DMS53 (cell line): Measurements from ENCODE around the gene ZNF75A.
A peak's percentile ranks its signal among the peaks of the same experiment; 100 is the strongest.
"Not testable (repeated sequence)": the region's sequence is repeated elsewhere in the genome, so short reads cannot be mapped to it uniquely, and the experiment has no call there.

Source experiments
- DNase-seq: peaks from one replicate; lab custom pipeline; 2025; lab: John Stamatoyannopoulos, UW

ZNF75A gene

GRCh38 chr16:3305109-3306068 is at the start of gene ZNF75A, which contains the start of gene TIGD7:
Gene ZNF75A, plus strand, starts transcription at chr16:3305497. Its CDS starts 2,932 bp downstream, at chr16:3308429.
Gene TIGD7, minus strand, starts transcription at chr16:3305430. Its CDS starts 4,816 bp downstream, at chr16:3300614.
- peak; percentile 87 for DNase-seq

GRCh38 chr16:3256146-3256865 is 49.0 kb upstream of the ZNF75A start, which contains the start of gene MEFV:
Gene MEFV, minus strand, starts transcription at chr16:3256633. Its CDS starts 46 bp downstream, at chr16:3256587.
- no peak for DNase-seq

GRCh38 chr16:3256866-3257465 is 48.3 kb upstream of the ZNF75A start:
- DNase-seq = peak; percentile 9

GRCh38 chr16:3259836-3260235 is 45.5 kb upstream of the ZNF75A start:
- DNase-seq = no peak

- DNase-seq = no peak
These were observed 42.8 kb upstream of the ZNF75A start for GRCh38 chr16:3262517-3262916.

GRCh38 chr16:3264137-3265036 is 40.9 kb upstream of the ZNF75A start:
- DNase-seq = peak; percentile 98

GRCh38 chr16:3266873-3267537 is 38.3 kb upstream of the ZNF75A start:
- DNase-seq = peak; percentile 72

- no peak for DNase-seq
These were observed 37.0 kb upstream of the ZNF75A start for GRCh38 chr16:3268294-3268693.

- not testable (repeated sequence) for DNase-seq
These were observed 34.6 kb upstream of the ZNF75A start for GRCh38 chr16:3270718-3271117.

GRCh38 chr16:3271281-3271680 is 34.0 kb upstream of the ZNF75A start:
- not testable (repeated sequence) for DNase-seq

- DNase-seq = no peak
These were observed 30.8 kb upstream of the ZNF75A start for GRCh38 chr16:3274490-3274889.

GRCh38 chr16:3274947-3275346 is 30.4 kb upstream of the ZNF75A start:
- DNase-seq = no peak

- DNase-seq = no peak
These were observed 28.6 kb upstream of the ZNF75A start for GRCh38 chr16:3276679-3277078.

GRCh38 chr16:3281222-3281820 is 24.0 kb upstream of the ZNF75A start:
- no peak for DNase-seq

- peak; percentile 88 for DNase-seq
These were observed 23.1 kb upstream of the ZNF75A start for GRCh38 chr16:3282103-3282729.

GRCh38 chr16:3282730-3283542 is 22.4 kb upstream of the ZNF75A start, which contains the start of gene ZNF263:
Gene ZNF263, plus strand, starts transcription at chr16:3283491. Its CDS starts 328 bp downstream, at chr16:3283819.
- DNase-seq = peak; percentile 98

GRCh38 chr16:3283543-3284447 is 21.5 kb upstream of the ZNF75A start:
- peak; percentile 52 for DNase-seq

GRCh38 chr16:3285131-3285530 is 20.2 kb upstream of the ZNF75A start:
- no peak for DNase-seq
